VCaP (cell line): ENCODE data around the gene IL37.

Source experiments
- H3K27ac ChIP-seq: fragments of 450-650 bp; 2 replicates; pipeline ENCODE4 v1.5.1; 2017
- CTCF ChIP-seq: fragments of 450-650 bp; conservative IDR thresholded peaks from 2 replicates; pipeline ENCODE4 v1.5.1; 2017; ENCODE audit warnings: mild to moderate bottlenecking, moderate library complexity

Gene IL37

GRCh38 chr2:112876257-112876970 lies 34.6 kb upstream of the IL37 start:
- no peak for TF ChIP-seq CTCF
- no peak overlapping the region for H3K27ac ChIP-seq

DNA sequence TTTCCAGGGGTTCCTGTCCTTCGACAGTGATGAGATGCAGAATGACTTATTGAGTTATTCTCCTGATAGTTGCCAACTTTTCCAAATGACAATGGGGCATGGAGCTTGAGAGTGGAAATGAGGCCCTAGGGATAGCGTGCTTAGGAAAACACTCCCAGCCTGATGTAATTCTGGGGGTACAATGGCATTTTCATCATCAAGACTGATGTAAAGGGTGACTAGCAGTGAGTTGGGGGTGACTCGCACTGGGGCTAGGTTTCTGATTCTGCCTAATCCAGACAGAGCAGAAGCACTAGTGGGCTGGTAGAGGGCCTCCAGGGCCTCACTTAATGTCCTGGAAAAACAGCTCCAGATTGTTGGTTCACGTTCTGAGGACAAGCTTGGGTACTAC lies 34.0 kb upstream of the IL37 start:
- H3K27ac ChIP-seq: no peak overlapping the region
- TF ChIP-seq CTCF: no peak

GRCh38 chr2:112877423-112877822 lies 33.5 kb upstream of the IL37 start:
- no peak overlapping the region for H3K27ac ChIP-seq
- no peak for TF ChIP-seq CTCF

DNA sequence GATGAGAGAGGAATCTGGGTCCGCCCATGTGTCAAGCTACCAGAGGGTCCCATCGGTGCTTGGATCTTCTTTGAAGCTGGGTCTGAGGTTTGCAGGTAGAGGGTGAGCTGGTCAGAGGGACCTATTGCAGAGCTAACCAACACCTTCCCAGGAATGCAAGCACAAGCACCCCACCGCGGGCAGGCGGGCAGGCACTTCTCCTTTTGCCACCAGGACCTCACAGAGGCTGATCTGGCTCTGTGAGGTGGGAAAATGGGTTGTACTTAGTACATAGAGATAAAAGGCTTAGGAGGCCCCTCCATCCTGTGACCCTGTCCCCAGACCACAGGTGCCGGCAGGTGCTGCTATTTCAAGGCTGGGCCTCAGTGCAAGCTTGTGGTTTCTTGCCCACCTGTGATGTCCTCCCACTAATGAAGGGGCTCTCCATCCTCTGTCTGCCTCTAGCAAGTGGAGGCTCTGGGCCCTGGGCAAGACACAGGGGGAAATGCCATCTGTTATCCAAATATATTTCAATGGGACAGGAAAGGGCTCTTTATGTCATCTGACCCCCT lies 31.4 kb upstream of the IL37 start:
- H3K27ac ChIP-seq: no peak overlapping the region
- no peak for TF ChIP-seq CTCF

DNA sequence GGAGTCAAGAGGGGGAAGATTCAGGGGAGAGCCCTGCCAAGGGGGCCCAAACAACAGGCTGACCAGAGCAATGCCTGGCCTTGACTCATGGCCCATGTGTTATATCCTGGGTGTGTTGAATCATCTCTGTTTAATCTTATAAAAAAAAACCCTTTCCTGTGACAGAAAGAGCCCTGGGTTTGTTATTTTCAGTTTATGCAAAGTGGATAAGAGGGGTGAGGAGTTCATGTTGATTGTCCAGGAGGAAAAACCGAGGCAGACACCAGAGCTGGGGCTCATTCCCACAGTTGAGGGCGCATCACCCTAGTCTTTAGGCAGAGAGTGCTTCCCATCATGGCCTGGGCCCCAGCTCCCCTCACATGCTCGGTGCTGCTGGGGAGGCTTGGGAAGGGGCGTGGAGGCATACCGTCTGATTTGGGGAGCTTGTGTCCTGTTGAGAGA lies 30.9 kb upstream of the IL37 start:
- TF ChIP-seq CTCF: no peak
- H3K27ac ChIP-seq: no peak overlapping the region

DNA sequence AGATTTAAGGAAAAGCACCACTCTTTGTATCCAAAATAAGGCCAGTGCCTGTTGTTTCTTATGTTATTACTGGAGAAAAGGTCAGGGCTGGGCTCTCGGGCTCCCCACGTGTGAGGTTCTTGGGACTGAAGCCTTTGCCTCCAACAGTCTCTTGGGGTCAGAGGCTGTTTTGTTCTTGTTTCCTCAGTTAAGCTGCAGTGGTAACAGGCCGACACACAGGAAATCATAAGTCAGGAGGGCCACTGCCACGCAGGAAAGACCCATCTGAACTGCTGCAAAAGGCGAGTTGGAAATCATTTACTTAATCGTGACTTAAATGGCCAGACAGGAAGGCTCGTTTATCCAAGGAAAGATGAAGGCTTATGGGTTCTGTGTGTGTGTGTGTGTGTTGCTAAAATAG lies 30.3 kb upstream of the IL37 start:
- H3K27ac ChIP-seq: no peak overlapping the region
- TF ChIP-seq CTCF: no peak

DNA sequence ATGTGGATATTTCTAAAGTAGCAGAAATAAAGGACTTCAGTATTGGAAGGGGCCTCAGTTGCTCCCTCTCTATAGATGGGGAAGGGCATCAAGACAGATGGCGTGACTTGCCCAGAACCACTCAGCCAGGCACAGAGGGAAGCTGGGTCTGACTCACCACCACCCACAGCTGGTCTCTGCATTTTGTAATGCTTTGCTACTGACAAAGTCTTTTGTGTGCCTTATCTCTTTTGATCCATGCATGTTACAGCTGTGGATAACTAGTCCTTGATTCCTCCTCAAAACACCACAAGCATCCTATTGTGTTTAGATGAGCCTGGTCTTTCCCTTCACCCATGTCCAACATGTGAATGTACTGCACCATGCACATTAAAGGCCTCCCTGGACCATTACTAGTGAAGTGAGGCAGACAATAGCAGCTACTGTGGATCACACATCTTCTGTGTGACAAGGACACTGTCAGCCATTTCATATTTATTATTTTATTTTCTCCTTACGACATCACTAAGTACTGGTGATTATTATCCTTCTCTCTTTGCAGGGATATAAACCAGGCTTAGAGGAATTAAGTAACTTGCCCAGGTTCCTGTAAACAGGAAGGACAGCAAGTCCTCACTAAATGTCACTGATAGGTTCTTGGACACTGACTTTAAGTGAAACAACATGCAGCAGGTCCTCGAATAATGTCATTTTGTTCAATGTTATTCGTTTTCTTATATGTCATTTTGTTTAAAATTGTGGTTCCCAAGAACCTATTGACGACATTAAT lies 29.6 kb upstream of the IL37 start:
- TF ChIP-seq CTCF: no peak
- H3K27ac ChIP-seq: no peak overlapping the region
